NCI-H510A (cell line): ENCODE results near the gene DAPK1.

Source experiments
- DNase-seq: peaks from one replicate; lab custom pipeline; 2025; lab: John Stamatoyannopoulos, UW

Gene DAPK1

GRCh38 chr9:87594194-87594593 lies 96.5 kb downstream of the DAPK1 start:
- DNase-seq, result no peak

- DNase-seq, result no peak
Measured at GRCh38 chr9:87594662-87595061, 97.0 kb downstream of the DAPK1 start.

GRCh38 chr9:87595610-87596009 lies 97.9 kb downstream of the DAPK1 start:
- DNase-seq, result no peak

- no peak for DNase-seq
Measured at GRCh38 chr9:87596862-87597261, 99.2 kb downstream of the DAPK1 start.

GRCh38 chr9:87597710-87598443 lies 100.2 kb downstream of the DAPK1 start:
- no peak for DNase-seq

GRCh38 chr9:87599901-87600610 lies 102.4 kb downstream of the DAPK1 start:
- DNase-seq, result no peak

GRCh38 chr9:87601176-87601575 lies 103.5 kb downstream of the DAPK1 start:
- DNase-seq, result no peak

- no peak for DNase-seq
Measured at GRCh38 chr9:87601595-87601994, 103.9 kb downstream of the DAPK1 start.

- DNase-seq, result no peak
Measured at GRCh38 chr9:87602933-87603643, 105.4 kb downstream of the DAPK1 start.

- DNase-seq, result no peak
Measured at GRCh38 chr9:87603854-87604490, 106.3 kb downstream of the DAPK1 start.

GRCh38 chr9:87604886-87605588 lies 107.4 kb downstream of the DAPK1 start:
- no peak for DNase-seq

GRCh38 chr9:87605676-87606075 lies 108.0 kb downstream of the DAPK1 start:
- no peak for DNase-seq

GRCh38 chr9:87606841-87607521 lies 109.3 kb downstream of the DAPK1 start:
- DNase-seq, result no peak

GRCh38 chr9:87607859-87608258 lies 110.2 kb downstream of the DAPK1 start:
- DNase-seq, result no peak

GRCh38 chr9:87609002-87609401 lies 111.3 kb downstream of the DAPK1 start:
- no peak for DNase-seq

GRCh38 chr9:87609486-87609885 lies 111.8 kb downstream of the DAPK1 start:
- DNase-seq, result no peak

- DNase-seq, result no peak
Measured at GRCh38 chr9:87610200-87611155, 112.8 kb downstream of the DAPK1 start.

- DNase-seq, result no peak
Measured at GRCh38 chr9:87611776-87612175, 114.1 kb downstream of the DAPK1 start.

GRCh38 chr9:87612536-87612935 lies 114.9 kb downstream of the DAPK1 start:
- no peak for DNase-seq
